H1 (cell line): ENCODE results near the gene BLOC1S1. TPM values are rescaled to one million over a fixed set of nuclear protein-coding genes. Genes with fewer than 3 reads are reported as not detected.
A peak's percentile ranks its signal among the peaks of the same experiment; 100 is the strongest.

Experiments used
- CBX5 ChIP-seq: fragments of 300-800, 300-1000 bp; sonication (generic); IDR thresholded peaks from 2 replicates; pipeline ENCODE4 v1.7.1; 2016; ENCODE audit warnings: antibody characterized with exemption, low read length, low read depth
- EP300 ChIP-seq, 2 experiments: IDR thresholded peaks; 1 replicate in 1 of 2; 2 replicates in 1 of 2; pipeline ENCODE4 v1.6.1; 2011 to 2012; ENCODE audit warnings: low read depth in 2 of 2, low read length in 2 of 2, mild to moderate bottlenecking in 2 of 2, borderline replicate concordance in 1 of 2, inconsistent platforms in 1 of 2, moderate library complexity in 1 of 2
- GTF2F1 ChIP-seq: IDR thresholded peaks from 2 replicates; pipeline ENCODE4 v1.6.1; 2012; ENCODE audit warnings: low read depth, low read length, improper control_type of control experiment, borderline replicate concordance
- JUND ChIP-seq: IDR thresholded peaks from 2 replicates; pipeline ENCODE4 v1.6.1; 2011; ENCODE audit warnings: mild to moderate bottlenecking, improper control_type of control experiment, low read length
- KDM5A ChIP-seq: fragments of 200-600 bp; IDR thresholded peaks from 2 replicates; pipeline ENCODE4 v1.7.1; 2012; ENCODE audit warnings: mild to moderate bottlenecking, low read length, inconsistent platforms, mixed read lengths
- NANOG ChIP-seq: IDR thresholded peaks from 2 replicates; pipeline ENCODE4 v1.6.1; 2011; ENCODE audit warnings: low read length, low read depth, mild to moderate bottlenecking, inconsistent platforms; ENCODE audit not compliant: insufficient read depth, poor library complexity, severe bottlenecking
- RBBP5 ChIP-seq: IDR thresholded peaks from 2 replicates; pipeline ENCODE4 v1.7.1; 2012; ENCODE audit warnings: low read depth, mild to moderate bottlenecking, inconsistent platforms, low read length, moderate library complexity, borderline replicate concordance
- SIRT6 ChIP-seq: IDR thresholded peaks from one replicate; pipeline ENCODE4 v1.7.1; 2012; ENCODE audit warnings: low read length, inconsistent platforms
- SP1 ChIP-seq: IDR thresholded peaks from 2 replicates; pipeline ENCODE4 v1.6.1; 2011; ENCODE audit warnings: low read depth, low read length
- TBP ChIP-seq: IDR thresholded peaks from 2 replicates; pipeline ENCODE4 v1.6.1; 2011; ENCODE audit warnings: low read depth, low read length, improper control_type of control experiment
- polyA plus RNA-seq, 7 experiments: library from polyadenylated mRNA; depleted of rRNA in 3 of 7; stranded (reverse) in 5 of 7; unstranded in 2 of 7; fragments of >200 nt in 5 of 7; fragments of 200-250 nt in 2 of 7; gene quantifications; 1 replicate in 5 of 7; 2 replicates in 1 of 7; 4 replicates in 1 of 7; pipeline versions ENCODE4 v1.2.1 to v1.2.3, GENCODE V29; 2011 to 2013; ENCODE audit warnings: missing spikeins in 2 of 7, mixed read lengths in 2 of 7
- total RNA-seq: library from RNA; stranded (reverse); fragmentation: NEBNext Ultra II Directional; extraction: Animal tissue kit (Norgen Biotek cat#: 25700); gene quantifications from 2 replicates; pipeline ENCODE4 v1.2.1, GENCODE V29; 2021
- TF ChIP-seq, protein P1 (sequence below): IDR thresholded peaks from 2 replicates; pipeline ENCODE4 v1.6.1; 2012; ENCODE audit warnings: inconsistent platforms
- TF ChIP-seq, protein P2 (sequence below): IDR thresholded peaks from 2 replicates; pipeline ENCODE4 v1.6.1; 2011; ENCODE audit warnings: low read length, improper control_type of control experiment

BLOC1S1 gene
- total and polyA plus RNA-seq, 2 of the 8 experiments (the other 6 are each of a cell fraction or from before 2014, with no cell fraction given) = 91.1 to 185 TPM

DNA sequence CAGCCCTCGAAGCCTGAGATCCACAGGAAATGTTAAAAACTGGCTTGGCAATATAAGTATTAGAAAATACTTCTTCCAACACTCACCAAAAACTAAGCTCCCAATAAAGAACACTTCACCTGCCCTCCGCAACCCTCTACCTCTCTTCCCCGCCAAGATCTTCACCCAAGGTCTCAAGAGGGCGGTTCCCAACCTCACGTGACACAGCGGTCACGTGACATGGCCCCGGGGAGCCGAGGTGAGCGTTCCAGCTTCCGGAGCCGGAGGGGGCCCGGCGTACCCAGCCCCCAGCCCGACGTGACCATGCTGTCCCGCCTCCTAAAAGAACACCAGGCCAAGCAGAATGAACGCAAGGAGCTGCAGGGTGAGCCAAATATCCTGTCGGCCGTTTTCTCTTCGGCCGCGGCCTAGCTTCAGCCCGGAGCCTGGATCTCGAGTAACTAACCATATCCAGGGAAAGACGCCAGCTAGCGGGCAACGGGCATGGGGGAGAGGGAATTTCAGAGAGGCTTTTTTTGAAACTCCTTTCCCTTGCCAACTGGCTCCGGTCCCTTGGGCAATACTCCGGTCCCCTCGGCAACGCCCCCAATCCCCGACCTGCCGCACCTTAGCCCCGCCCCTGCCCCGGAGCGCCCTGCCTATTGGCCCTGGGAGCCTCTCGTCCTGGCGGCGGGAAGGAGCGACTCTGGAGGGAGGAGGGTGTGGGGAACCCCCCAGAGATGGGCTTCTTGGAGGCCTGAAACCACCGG lies at the start of gene BLOC1S1 (continued):
- TF ChIP-seq SIRT6 = no peak
- TF ChIP-seq, protein P1, sequence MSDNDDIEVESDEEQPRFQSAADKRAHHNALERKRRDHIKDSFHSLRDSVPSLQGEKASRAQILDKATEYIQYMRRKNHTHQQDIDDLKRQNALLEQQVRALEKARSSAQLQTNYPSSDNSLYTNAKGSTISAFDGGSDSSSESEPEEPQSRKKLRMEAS = peak; percentile 84
- peak; percentile 82; the same call in 1 of the 2 replicates for TF ChIP-seq GTF2F1
- TF ChIP-seq JUND = no peak
- TF ChIP-seq TBP = peak; percentile 31; the same call in 1 of the 2 replicates
- no peak for TF ChIP-seq CBX5
- TF ChIP-seq, protein P2, sequence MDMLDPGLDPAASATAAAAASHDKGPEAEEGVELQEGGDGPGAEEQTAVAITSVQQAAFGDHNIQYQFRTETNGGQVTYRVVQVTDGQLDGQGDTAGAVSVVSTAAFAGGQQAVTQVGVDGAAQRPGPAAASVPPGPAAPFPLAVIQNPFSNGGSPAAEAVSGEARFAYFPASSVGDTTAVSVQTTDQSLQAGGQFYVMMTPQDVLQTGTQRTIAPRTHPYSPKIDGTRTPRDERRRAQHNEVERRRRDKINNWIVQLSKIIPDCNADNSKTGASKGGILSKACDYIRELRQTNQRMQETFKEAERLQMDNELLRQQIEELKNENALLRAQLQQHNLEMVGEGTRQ = peak; percentile 100
- peak; percentile 74 for TF ChIP-seq SP1
- peak in 1 of 2 experiments; percentile 85; a peak in 1 of 3 replicates for TF ChIP-seq EP300 (IDR thresholded peaks at IDR 0.05; ENCODE audit: borderline replicate concordance in 1 of 2, low read depth in 2 of 2, low read length in 2 of 2)
- TF ChIP-seq NANOG = peak; percentile 83
- TF ChIP-seq RBBP5 = peak; percentile 69; the same call in 1 of the 2 replicates
- peak; percentile 95 for TF ChIP-seq KDM5A
